ENCODE measurements around the gene DGKH.

GRCh38 chr13:42164557-42165125, 116.2 kb downstream of the DGKH start:
- no peak for TF ChIP-seq EZH2 (IDR thresholded peaks at IDR 0.05; ENCODE audit: borderline replicate concordance, insufficient read depth, low read depth, low read length, poor library complexity, severe bottlenecking)
- TF ChIP-seq CTCF (IDR thresholded peaks at IDR 0.05) = no peak

Data from B cell (primary cell).